Measurements from ENCODE around the gene OR2L13. TPM values are rescaled to one million over a fixed set of nuclear protein-coding genes. Genes with fewer than 3 reads are reported as not detected.

The OR2L13 gene
- total and polyA plus RNA-seq, 2 of the 4 experiments (the other 2 are of a cell fraction): not detected

DNA sequence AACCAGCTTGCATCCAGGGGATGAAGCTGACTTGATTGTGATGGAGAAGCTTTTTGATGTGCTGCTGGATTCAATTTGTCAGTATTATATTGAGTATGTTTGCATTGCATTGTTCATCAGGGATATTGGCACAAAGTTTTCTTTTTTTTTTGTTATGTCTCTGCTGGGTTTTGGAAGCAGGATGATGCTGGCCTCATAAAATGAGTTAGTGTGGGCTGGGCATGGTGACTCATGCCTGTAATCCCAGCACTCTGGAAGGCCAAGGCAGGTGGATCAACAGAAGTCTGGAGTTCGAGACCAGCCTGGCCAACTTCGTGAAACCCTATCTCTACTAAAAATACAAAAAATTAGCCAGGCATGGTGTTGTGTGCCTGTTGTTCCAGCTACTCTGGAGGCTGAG lies 39.7 kb upstream of the OR2L13 start:
- TF ChIP-seq RFX5 (IDR thresholded peaks at IDR 0.05; ENCODE audit: low read depth, low read length) (no peak), CHD1 (IDR thresholded peaks at IDR 0.05; ENCODE audit: low read depth, low read length) (no peak), MAZ (IDR thresholded peaks at IDR 0.05; ENCODE audit: borderline replicate concordance, low read depth, low read length) (no peak), SMC3 (IDR thresholded peaks at IDR 0.05; ENCODE audit: low read depth, low read length) (no peak), MXI1 (IDR thresholded peaks at IDR 0.05; ENCODE audit: borderline replicate concordance, low read depth, low read length) (no peak), BHLHE40 (IDR thresholded peaks at IDR 0.05; ENCODE audit: low read depth, low read length) (no peak), FOS (IDR thresholded peaks at IDR 0.05; ENCODE audit: low read depth, low read length) (no peak), RCOR1 (IDR thresholded peaks at IDR 0.05; ENCODE audit: insufficient replicate concordance, low read length) (no peak), NFE2L2 (IDR thresholded peaks at IDR 0.05; ENCODE audit: low read depth, low read length) (no peak), CEBPB (IDR thresholded peaks at IDR 0.05; ENCODE audit: low read depth, low read length) (no peak), POLR2A (IDR thresholded peaks at IDR 0.05; ENCODE audit: low read depth, low read length) (no peak), MAFK (IDR thresholded peaks at IDR 0.05; ENCODE audit: low read depth, low read length) (no peak)
- TF ChIP-seq, protein P1, sequence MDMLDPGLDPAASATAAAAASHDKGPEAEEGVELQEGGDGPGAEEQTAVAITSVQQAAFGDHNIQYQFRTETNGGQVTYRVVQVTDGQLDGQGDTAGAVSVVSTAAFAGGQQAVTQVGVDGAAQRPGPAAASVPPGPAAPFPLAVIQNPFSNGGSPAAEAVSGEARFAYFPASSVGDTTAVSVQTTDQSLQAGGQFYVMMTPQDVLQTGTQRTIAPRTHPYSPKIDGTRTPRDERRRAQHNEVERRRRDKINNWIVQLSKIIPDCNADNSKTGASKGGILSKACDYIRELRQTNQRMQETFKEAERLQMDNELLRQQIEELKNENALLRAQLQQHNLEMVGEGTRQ (IDR thresholded peaks at IDR 0.05; ENCODE audit: low read depth, low read length): no peak
- TF ChIP-seq, protein P2, sequence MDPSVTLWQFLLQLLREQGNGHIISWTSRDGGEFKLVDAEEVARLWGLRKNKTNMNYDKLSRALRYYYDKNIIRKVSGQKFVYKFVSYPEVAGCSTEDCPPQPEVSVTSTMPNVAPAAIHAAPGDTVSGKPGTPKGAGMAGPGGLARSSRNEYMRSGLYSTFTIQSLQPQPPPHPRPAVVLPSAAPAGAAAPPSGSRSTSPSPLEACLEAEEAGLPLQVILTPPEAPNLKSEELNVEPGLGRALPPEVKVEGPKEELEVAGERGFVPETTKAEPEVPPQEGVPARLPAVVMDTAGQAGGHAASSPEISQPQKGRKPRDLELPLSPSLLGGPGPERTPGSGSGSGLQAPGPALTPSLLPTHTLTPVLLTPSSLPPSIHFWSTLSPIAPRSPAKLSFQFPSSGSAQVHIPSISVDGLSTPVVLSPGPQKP (IDR thresholded peaks at IDR 0.05; ENCODE audit: borderline replicate concordance, low read depth, low read length): no peak
- in situ Hi-C loops (cut with MboI; ENCODE audit: low sequenced_read_pairs) (no loop called here), dilution Hi-C loops (cut with HindIII; ENCODE audit: low sequenced_read_pairs, unreplicated experiment) (no loop called here), intact Hi-C loops (cut with micrococcal nuclease) (no loop called here)
- ChIA-PET CTCF (no interaction called here), POLR2A (ENCODE audit: unreplicated experiment) (no interaction called here)
- Histone ChIP-seq H4K91ac (ENCODE audit: insufficient read depth, low read depth, low read length) (no peak overlapping the region), H4K20me1 (ENCODE audit: insufficient read depth, low read length) (no peaks in the 10 kb centered on the region), H4K5ac (ENCODE audit: low read depth, low read length) (no peak overlapping the region), H2BK5ac (ENCODE audit: low read depth, low read length, poor library complexity, severe bottlenecking) (no peak overlapping the region), H2BK20ac (ENCODE audit: low read depth, low read length) (no peak overlapping the region), H2BK15ac (ENCODE audit: low read depth, low read length) (no peak overlapping the region), H3K4me3 (ENCODE audit: insufficient read depth, low read depth, low read length) (no peak overlapping the region), H3K36me3 (ENCODE audit: control insufficient read depth, insufficient read depth, low read length) (no peaks in the 10 kb centered on the region), H3K9me1 (ENCODE audit: insufficient read depth, low read length) (no peaks in the 10 kb centered on the region), H2AK9ac (replicated peaks; ENCODE audit: low read depth, low read length, poor library complexity) (no peak overlapping the region), H3K18ac (ENCODE audit: low read depth, low read length) (no peak overlapping the region), H3K4ac (ENCODE audit: low read depth, low read length) (no peak overlapping the region), H2AFZ (replicated peaks; ENCODE audit: low read length, poor library complexity) (no peak overlapping the region), H3K23ac (ENCODE audit: low read depth, low read length) (no peak overlapping the region), H4K8ac (ENCODE audit: low read depth in 2 of 2, low read length in 2 of 2) (no peak overlapping the region), H3K56ac (ENCODE audit: extremely low read depth, insufficient read depth, low read length) (no peak overlapping the region), H3K4me1 (ENCODE audit: control insufficient read depth, insufficient read depth, low read length) (no peaks in the 10 kb centered on the region), H3K14ac (replicated peaks; ENCODE audit: low read depth, low read length) (no peak overlapping the region), H2BK120ac (ENCODE audit: low read depth, low read length) (no peak overlapping the region), H3K79me1 (ENCODE audit: low read depth in 1 of 2, low read length in 2 of 2) (no peaks in the 10 kb centered on the region), H3K27ac (ENCODE audit: insufficient read depth, low read length) (no peak overlapping the region), H3K27me3 (ENCODE audit: control insufficient read depth, insufficient read depth, low read length) (no peaks in the 10 kb centered on the region), H3K9ac (ENCODE audit: low read depth, low read length) (no peak overlapping the region), H2AK5ac (ENCODE audit: low read depth, low read length) (no peak overlapping the region), H3K9me3 (ENCODE audit: control insufficient read depth, insufficient read depth, low read length) (peaks cover 9% of the 10 kb centered on the region; the same call in 1 of the 2 replicates), H3K4me2 (ENCODE audit: low read depth, low read length) (no peak overlapping the region)
- ATAC-seq (ENCODE audit: low read depth) (no peak), DNase-seq (no peak)
- BruUV-seq (replicated peaks): no TSS peak
- WGBS, 2 experiments (ENCODE audit: extremely low coverage in 2 of 2, insufficient read length in 1 of 2): no CpG with 5 or more reads among the region's 2 CpGs

Measured in IMR-90 (cell line).